ENCODE measurements around the gene CFDP1. TPM values are rescaled to one million over a fixed set of nuclear protein-coding genes. Genes with fewer than 3 reads are reported as not detected.

CFDP1 gene
- total RNA-seq, 6 experiments from 2014 or later, result 23.9 to 43.3 (median 36.0) TPM

- H3K36me3 ChIP-seq, result no peaks in the 10 kb centered on the region
- peak in 1 of 3 donors; percentile 47 for DNase-seq
- WGBS (ENCODE audit: insufficient coverage, low coverage, low lambda C conversion rate, missing lambda C conversion rate), result 40% methylated on average over 3 of the region's 12 CpGs
- no peaks in the 10 kb centered on the region for H3K27me3 ChIP-seq
- no peak for TF ChIP-seq POLR2A (IDR thresholded peaks at IDR 0.05)
- H3K27ac ChIP-seq, result peak overlapping the region in 1 of 3 donors; percentile 29
- H3K4me1 ChIP-seq, result peaks cover 0 to 25% (median 11%) of the 10 kb centered on the region in 4 donors
- intact Hi-C loops (cut with DNase I), result no loop called here
- H3K9me3 ChIP-seq, result no peaks in the 10 kb centered on the region
- ATAC-seq, result peak in 1 of 4 donors; percentile 2
- H3K4me3 ChIP-seq, result no peak overlapping the region
Measured at GRCh38 chr16:75256059-75256571, 177.2 kb downstream of the CFDP1 start.

- intact Hi-C loops (cut with DNase I), result no loop called here
- Histone ChIP-seq H3K27me3 (no peaks in the 10 kb centered on the region), H3K27ac (no peak overlapping the region), H3K4me3 (no peak overlapping the region), H3K4me1 (peaks cover 0 to 34% (median 16%) of the 10 kb centered on the region in 4 donors), H3K9me3 (no peaks in the 10 kb centered on the region), H3K36me3 (no peaks in the 10 kb centered on the region)
- no peak for TF ChIP-seq POLR2A (IDR thresholded peaks at IDR 0.05)
- no peak for TF ChIP-seq CTCF (IDR thresholded peaks at IDR 0.05)
- DNase-seq (peak in 2 of 3 donors; percentile 47 to 52), ATAC-seq (peak in 1 of 4 donors; percentile 12)
- WGBS (ENCODE audit: insufficient coverage, low coverage, low lambda C conversion rate, missing lambda C conversion rate), result 20% methylated on average over 2 of the region's 5 CpGs
Measured at GRCh38 chr16:75254359-75254837, 178.9 kb downstream of the CFDP1 start.

- no peak for TF ChIP-seq POLR2A (IDR thresholded peaks at IDR 0.05)
- TF ChIP-seq CTCF (IDR thresholded peaks at IDR 0.05), result no peak
- H3K36me3 ChIP-seq, result no peaks in the 10 kb centered on the region
- H3K4me3 ChIP-seq, result no peak overlapping the region
- peaks cover 0 to 44% (median 21%) of the 10 kb centered on the region in 4 donors for H3K4me1 ChIP-seq
- no peak for ATAC-seq
- peak in 1 of 3 donors; percentile 56 for DNase-seq
- H3K27me3 ChIP-seq, result no peaks in the 10 kb centered on the region
- no peaks in the 10 kb centered on the region for H3K9me3 ChIP-seq
- WGBS (ENCODE audit: insufficient coverage, low coverage, low lambda C conversion rate, missing lambda C conversion rate), result 37% methylated on average over 2 of the region's 15 CpGs
- intact Hi-C loops (cut with DNase I), result no loop called here
- H3K27ac ChIP-seq, result peak overlapping the region; percentile 54 to 75 (median 54)
Measured at GRCh38 chr16:75252946-75253911, 180.1 kb downstream of the CFDP1 start.

GRCh38 chr16:75252049-75252864, 181.0 kb downstream of the CFDP1 start:
- no peak for DNase-seq
- Histone ChIP-seq H3K27ac (peak overlapping the region; percentile 54 to 75 (median 54)), H3K36me3 (no peaks in the 10 kb centered on the region), H3K4me3 (peak overlapping the region in 2 of 3 donors; percentile 11 to 89), H3K9me3 (no peaks in the 10 kb centered on the region), H3K27me3 (no peaks in the 10 kb centered on the region), H3K4me1 (peaks cover 0 to 54% (median 23%) of the 10 kb centered on the region in 4 donors)
- TF ChIP-seq CTCF (IDR thresholded peaks at IDR 0.05) (no peak), POLR2A (IDR thresholded peaks at IDR 0.05) (no peak)
- intact Hi-C loops (cut with DNase I), result no loop called here
- no peak for ATAC-seq
- WGBS (ENCODE audit: insufficient coverage, low coverage, low lambda C conversion rate, missing lambda C conversion rate), result 57% methylated on average over 12 of the region's 24 CpGs
